Measurements from ENCODE around the gene ITGB2.

- no peak for TF ChIP-seq POLR2A (IDR thresholded peaks at IDR 0.05)
- TF ChIP-seq CTCF (IDR thresholded peaks at IDR 0.05) = no peak
These were observed 13.2 kb upstream of the ITGB2 start for GRCh38 chr21:44933918-44934260.

Data from lower leg skin (tissue), 3 donors.